BJ (cell line): Measurements from ENCODE around the gene ABCB11. TPM values are rescaled to one million over a fixed set of nuclear protein-coding genes. Genes with fewer than 3 reads are reported as not detected.

ENCODE experiments used
- CTCF ChIA-PET: fragments of 350-600 bp; formaldehyde crosslinking; extraction: SDS; loops from one replicate; lab custom pipeline; 2021; ENCODE audit warnings: antibody characterized with exemption, inconsistent platforms; lab: Yijun Ruan, JAX
- POLR2A ChIA-PET: fragments of 300-600 bp; sonication (Branson Sonifier 250); formaldehyde crosslinking; extraction: SDS; loops from one replicate; lab custom pipeline; 2021; ENCODE audit warnings: antibody characterized with exemption; lab: Charles Lee
- DNase-seq: peaks from one replicate; pipeline ENCODE4 v3.0.0-alpha.2; 2011; ENCODE audit warnings: low read depth
- H3K27me3 ChIP-seq: 2 replicates; pipeline ENCODE4 v1.6.0; 2011; ENCODE audit warnings: low read length; ENCODE audit not compliant: control insufficient read depth, insufficient read depth
- H3K36me3 ChIP-seq: 2 replicates; pipeline ENCODE4 v1.5.1; 2011; ENCODE audit warnings: low read length; ENCODE audit not compliant: control insufficient read depth, insufficient read depth
- H3K4me3 ChIP-seq: 2 replicates; pipeline ENCODE4 v1.5.1; 2011; ENCODE audit warnings: low read depth, mild to moderate bottlenecking, control low read depth, low read length
- CTCF ChIP-seq: IDR thresholded peaks from 2 replicates; pipeline ENCODE4 v1.5.1; 2011; ENCODE audit warnings: low read depth, mild to moderate bottlenecking, control low read depth, inconsistent platforms, low read length, moderate library complexity; ENCODE audit not compliant: insufficient read depth
- polyA plus RNA-seq: library from polyadenylated mRNA; depleted of rRNA; stranded (reverse); fragments of >200 nt; gene quantifications from 2 replicates; pipeline ENCODE4 v1.2.3, GENCODE V29; 2011

ABCB11 gene
- polyA plus RNA-seq, 1 experiment, result not detected

GRCh38 chr2:168981651-168982050 lies 49.5 kb downstream of the ABCB11 start:
- no peaks in the 10 kb centered on the region for H3K36me3 ChIP-seq
- POLR2A ChIA-PET, result no interaction called here
- H3K27me3 ChIP-seq, result no peaks in the 10 kb centered on the region
- no peak for TF ChIP-seq CTCF
- CTCF ChIA-PET, result no interaction called here
- H3K4me3 ChIP-seq, result no peak overlapping the region
- no peak for DNase-seq

- POLR2A ChIA-PET, result no interaction called here
- Histone ChIP-seq H3K36me3 (no peaks in the 10 kb centered on the region), H3K27me3 (no peaks in the 10 kb centered on the region; the same call in 1 of the 2 replicates), H3K4me3 (no peak overlapping the region)
- CTCF ChIA-PET, result no interaction called here
- no peak for DNase-seq
- no peak for TF ChIP-seq CTCF
Measured at GRCh38 chr2:168978461-168978861, 52.7 kb downstream of the ABCB11 start.

- ChIA-PET CTCF (no interaction called here), POLR2A (no interaction called here)
- Histone ChIP-seq H3K4me3 (no peak overlapping the region), H3K27me3 (no peaks in the 10 kb centered on the region; the same call in 1 of the 2 replicates), H3K36me3 (no peaks in the 10 kb centered on the region)
- no peak for TF ChIP-seq CTCF
- no peak for DNase-seq
Measured at GRCh38 chr2:168977608-168978007, 53.5 kb downstream of the ABCB11 start.

GRCh38 chr2:168976034-168976654 lies 55.0 kb downstream of the ABCB11 start:
- no peak for DNase-seq
- Histone ChIP-seq H3K4me3 (no peak overlapping the region), H3K27me3 (no peaks in the 10 kb centered on the region; the same call in 1 of the 2 replicates), H3K36me3 (no peaks in the 10 kb centered on the region)
- ChIA-PET CTCF (no interaction called here), POLR2A (no interaction called here)
- no peak for TF ChIP-seq CTCF

- H3K36me3 ChIP-seq, result no peaks in the 10 kb centered on the region
- no peak overlapping the region for H3K4me3 ChIP-seq
- no peak for TF ChIP-seq CTCF
- no peak for DNase-seq
- ChIA-PET POLR2A (no interaction called here), CTCF (interaction anchor here (0.7 kb wide), 1 partner anchor 12 kb away, joined by 3 read pairs; no protein-coding TSS in a partner anchor)
- no peaks in the 10 kb centered on the region; the same call in 1 of the 2 replicates for H3K27me3 ChIP-seq
Measured at GRCh38 chr2:168974428-168974827, 56.7 kb downstream of the ABCB11 start.
